CD4-positive, alpha-beta T cell treated with Interleukin-2 at 100 ng/mL for 4 hours (primary cell): ENCODE results near the gene STX10.

Experiments
- DNase-seq: peaks from one replicate; pipeline ENCODE4 v3.0.0-alpha.2; 2020; ENCODE audit warnings: low spot score

The STX10 gene

DNA sequence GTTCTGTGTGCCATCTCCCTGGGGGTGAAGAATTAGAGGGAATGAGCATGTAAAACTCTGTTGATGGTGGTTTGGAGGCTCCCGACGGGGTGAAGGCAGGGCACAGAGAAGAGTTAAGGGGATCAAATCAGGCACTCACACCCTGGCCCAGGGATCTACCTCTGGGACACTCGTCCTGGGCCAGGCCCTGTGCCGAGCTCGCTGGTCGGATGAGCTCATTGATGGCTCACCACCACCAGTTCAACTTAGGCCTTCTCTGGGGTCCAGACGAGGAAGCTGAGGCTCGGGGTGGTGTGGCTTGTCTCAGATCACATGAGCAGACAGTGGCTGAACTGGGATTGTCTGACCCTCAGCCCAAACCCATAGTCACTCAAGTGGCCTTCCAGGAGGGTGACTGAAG is 30.5 kb downstream of the STX10 start:
- no peak for DNase-seq

DNA sequence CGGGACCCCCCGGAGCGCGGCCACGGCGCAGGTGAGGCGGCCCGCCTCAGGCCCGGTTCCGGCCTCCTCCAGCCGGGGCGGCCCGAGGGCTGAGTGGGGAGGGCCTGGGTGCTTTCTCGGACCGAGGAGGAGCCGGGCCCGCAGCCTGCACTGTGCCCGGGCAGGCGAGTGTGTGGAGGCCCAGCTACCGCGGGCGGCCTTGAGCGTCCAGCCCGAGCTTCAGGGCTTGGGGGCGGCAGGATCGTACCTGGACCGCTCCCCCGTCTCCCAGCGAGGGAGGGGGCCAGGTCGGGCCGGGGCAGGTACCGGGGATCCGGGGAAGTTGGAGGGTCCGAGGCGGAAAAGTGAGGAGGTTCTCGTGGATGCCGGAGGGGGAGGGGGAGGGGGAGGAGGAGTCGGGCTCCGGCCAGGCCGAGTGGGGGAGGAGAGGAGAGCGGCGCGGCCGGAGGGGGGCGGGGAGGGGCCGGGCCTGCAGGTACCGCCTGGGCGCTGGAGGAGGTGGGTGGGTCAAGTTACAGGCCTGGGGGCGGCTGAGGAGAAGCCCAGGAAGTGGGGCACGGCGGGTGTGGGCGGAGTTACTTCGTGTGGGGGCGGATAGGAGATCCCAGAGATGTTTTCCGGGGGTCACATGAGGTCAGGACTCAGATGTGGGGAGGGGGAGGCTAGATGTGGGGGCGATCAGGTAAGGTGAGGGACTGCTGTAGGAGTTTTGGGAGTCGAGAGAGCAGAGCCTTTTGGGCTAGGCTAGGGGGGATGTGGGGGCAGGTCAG is 31.6 kb downstream of the STX10 start:
- DNase-seq: peak; percentile 23

DNA sequence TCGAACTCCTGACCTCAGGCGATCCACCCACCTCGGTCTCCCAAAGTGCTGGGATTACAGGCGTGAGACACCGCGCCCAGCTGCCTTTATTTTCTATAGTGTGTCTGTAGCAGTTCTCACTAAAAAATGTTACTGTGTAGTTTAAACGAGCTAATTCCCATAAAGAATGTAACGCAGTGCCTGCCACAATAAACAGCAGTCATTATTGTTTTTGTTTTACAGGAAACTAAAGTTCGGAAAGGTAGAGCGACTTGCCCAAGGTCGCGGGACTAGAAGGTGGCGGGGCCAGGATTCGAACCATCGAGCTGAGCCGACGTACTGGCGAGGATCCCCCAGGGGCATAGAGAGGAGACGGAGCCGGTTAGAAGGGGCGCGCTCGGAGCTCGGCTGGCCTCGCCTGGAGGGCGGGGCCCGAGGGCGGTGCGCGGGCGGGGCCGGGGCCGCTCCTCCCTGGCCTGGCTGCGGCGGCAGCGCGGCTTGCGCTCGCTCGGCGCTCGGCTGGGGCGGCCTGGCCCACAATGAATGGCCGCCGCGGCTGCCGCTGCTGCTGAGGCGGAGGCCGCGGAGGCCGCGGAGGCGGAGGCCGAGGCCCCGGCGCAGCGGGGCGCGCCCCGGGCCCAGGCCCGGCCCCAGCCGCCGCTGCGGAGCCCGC is 32.3 kb downstream of the STX10 start, which contains the start of gene NACC1:
TSS of gene NACC1 (plus strand) at position 493 of the 652 bp plus-strand sequence. CDS start 16,944 bp downstream, outside the sequence.
- peak; percentile 89 for DNase-seq

DNA sequence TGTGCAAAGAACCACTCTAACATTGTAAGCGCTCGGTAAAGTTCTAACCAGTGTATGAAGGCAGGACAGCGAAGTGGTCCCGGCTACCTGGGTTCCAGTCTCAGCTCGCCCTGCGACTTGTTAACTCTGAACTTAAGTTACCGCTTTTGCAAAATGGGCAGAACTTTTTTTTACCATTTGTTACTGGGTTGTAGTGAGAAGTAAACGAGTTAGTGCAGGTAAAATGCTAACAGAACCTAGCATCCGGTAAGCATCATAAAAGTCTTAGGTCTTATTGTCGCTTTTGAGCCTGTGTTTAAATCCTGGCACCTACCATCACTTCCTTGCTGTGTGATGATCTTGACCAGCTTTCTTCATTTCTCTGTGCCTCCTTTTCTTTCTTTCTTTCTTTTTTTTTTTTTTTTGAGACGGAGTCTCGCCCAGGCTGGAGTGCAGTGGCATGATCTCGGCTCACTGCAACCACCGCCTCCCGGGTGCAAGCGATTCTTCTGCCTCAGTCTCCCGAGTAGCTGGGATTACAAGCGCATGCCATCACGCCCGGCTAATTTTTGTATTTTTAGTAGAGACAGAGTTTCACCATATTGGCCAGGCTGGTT is 32.9 kb downstream of the STX10 start:
- DNase-seq: peak; percentile 17

DNA sequence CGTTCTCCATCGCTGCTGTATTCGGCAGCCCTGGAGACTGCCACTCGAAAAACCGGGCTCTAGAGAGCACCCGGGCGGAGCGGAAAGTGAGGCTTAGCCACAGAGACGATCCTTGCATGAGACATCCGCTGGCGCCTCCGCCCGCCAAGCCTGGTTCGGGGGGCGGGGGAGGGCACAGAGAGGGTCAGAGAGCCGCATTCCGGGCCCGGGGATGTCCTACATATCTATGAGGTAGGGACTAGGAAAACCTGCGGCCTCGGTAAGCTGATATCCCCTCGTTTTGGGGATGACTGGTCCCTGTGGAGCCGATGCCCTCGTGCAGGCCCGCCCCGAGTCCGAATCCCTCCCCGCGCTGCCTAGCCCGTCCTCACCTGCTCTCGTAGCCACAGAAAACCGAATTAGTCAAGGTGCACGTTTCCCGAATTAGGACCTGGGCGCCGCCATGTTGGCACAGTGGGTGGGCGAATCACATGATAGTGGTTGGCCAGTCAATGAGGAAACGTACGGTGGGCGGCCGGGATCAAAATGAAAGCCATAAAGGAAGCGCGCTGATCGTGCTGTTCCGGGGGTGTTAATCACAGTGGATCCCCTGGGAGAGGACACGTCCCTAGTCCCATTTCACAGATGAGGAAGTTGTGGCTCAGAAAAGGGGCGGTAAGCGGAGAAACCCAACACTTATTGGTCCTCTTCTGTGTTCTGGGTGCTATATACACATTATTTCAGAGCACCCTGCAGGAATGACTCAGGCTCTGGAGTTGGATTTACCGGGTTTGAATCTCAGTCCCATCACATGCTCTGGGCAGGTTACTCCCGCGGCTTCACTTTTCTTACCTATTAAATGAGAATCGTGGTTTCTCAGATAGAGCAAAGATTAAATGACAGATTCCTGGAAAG is 33.6 kb downstream of the STX10 start, which contains the start of gene TRMT1:
TSS of gene TRMT1 (minus strand) at position 459 of the 894 bp plus-strand sequence. CDS start at position 118, 341 bp downstream.
- peak; percentile 92 for DNase-seq

DNA sequence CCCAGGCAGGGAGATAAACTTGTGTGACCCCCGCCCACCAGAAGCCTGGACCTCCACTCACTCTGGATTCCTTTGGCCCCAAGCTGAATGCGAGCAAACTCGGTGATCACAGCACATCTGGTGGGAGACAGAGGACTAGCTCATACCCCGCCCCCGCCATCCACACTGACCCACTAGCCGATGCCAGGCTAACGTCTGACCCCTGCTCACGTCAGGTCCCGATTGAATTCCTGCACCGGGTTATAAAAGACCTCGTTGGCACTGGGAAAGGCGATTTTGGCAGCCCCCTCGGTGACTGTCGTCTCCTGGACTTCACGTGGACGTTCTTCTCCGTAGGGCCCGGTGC is 34.3 kb downstream of the STX10 start:
- DNase-seq: no peak

DNA sequence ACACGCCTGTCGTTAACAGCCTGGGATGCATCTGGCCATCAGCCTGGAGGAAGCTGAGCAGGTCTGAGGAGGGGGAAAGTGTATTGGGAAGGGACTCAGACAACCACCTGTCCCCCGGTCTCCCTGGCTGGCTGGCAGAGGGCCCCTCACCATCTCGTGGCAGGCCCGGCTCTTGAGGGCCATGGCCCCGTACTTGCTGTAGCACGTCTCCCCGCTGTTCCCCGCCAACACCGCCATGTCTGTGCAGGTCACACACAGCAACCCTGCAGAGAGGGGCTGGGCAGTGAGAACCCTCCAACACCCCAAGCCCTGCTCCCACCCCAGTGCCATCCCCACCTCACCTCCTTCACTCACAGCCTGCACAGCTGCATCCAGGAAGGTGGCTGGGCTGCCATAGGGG is 37.6 kb downstream of the STX10 start:
- DNase-seq: no peak

DNA sequence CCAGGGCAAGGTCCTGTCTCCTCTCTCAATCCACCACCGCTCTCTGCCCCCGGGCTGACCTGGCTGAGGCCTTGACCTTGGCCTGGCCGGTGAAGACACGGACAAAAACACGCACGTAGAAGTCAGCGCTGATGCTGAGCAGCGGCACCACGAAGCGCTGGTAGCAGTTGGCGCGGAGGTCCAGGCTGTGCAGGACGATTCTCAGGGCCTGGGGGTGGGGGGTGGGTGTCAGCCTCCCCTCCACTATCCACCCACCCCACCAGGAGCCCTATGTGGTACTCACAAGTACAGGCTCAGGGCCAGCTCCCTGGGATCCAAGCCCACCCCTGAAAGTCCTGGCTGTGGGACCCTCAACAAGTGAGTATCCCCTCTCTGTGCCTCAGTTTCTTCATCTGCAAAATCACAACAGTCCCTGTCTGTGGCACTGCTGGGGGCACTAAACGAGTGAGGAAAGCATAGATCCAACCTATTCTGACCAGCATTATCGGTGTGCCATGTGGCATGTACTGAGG is 40.0 kb downstream of the STX10 start:
- no peak for DNase-seq

DNA sequence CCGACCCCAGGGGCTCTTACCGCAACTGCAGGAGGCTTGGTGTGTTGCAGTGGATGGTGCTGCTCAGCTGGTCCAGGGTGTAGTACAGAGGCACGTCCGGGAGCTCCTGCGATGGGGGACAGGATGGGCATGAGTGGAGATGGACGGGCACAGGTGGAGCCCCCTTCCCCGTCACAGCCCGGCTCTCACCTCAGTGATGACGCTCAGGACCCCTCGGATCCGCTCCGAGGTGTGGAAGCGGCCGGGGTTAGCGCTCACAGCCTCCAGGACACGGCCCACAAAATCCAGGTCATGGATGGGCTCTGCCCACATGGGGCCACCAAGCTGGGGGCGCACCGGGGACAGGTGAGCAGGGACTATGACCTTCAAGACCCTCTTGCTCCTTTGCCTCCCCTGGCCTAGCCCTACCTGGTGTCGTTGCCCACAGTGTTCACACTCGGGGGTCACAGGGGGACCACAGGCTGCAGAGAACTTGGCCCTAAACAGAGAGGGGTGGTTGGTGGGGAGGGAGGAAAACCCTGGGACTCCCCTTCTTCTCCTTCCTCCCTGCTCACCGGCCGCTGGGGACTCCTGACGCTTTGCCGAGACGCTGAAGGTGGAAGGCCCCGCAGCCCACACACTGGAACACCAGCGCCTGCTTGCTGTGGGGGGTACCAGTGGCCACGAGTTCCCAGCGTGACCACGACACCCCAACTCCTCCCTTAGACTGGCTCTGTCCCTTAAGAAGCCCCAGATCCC is 40.6 kb downstream of the STX10 start:
- DNase-seq: no peak

DNA sequence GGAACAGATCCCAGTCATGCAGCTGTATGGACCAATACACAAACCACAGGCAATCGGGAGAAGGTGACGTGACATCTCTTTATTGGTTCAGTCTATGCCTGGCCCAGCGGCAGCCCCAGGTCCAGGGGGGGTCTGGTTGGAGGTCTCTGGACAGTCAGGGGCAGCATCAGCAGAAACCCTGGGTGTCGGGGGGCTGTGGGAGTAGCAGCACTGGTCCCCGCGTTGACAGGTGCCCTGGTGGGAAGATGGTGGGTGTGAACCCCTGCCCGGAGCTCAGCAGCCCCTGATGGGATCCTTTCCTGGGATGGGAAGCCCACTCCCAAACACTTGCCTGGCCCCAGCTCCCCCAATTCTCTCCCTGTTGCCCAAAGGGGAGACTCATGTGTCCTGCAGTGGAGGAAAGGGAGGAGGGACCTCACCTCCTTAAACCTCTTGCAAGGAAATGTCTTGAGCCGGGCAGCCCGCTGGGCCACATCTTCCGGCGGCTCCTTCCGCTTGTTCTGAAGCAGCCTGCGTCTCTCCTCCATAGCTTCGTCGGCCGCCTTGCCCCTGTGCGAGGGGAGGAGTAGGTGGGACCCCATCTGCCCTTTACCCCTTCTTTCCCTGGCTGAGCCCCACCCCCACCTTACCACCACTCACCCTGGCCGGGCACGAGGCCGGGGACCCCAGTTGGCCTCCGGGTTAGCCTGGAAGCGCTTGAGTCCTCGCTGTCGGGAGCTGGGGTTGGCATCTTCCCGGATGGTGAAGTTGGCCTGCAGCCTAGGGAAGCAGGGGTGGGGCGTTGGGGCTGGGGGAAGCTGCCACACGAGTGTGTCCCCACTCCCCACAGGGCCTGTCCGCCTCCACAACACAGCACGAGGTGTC is 45.1 kb downstream of the STX10 start:
- DNase-seq: peak; percentile 29

DNA sequence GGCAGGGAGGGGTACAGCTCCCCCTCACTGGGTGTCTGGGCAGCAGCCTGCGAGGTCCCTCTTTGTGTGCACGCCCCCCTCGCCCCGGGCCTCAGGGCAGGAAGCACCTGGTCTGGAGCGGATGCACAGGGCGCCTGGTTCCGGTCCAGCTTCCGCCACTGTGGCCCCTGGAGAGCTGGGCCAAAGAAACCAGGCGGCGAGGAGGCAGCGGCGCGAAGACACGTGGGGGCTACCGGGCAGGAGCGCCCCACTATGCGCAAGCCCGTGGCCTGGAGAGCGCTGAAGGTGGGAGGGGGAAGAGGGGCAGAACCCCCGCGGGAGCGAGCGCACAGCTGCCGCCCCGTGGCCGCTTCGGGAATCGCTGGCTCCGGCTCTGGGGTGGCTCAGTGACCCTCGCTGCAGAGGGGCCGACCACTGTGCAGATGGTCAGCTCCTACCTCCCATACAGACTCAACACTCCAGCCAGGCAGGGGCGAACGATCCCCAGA is 45.8 kb downstream of the STX10 start:
- DNase-seq: peak; percentile 63

DNA sequence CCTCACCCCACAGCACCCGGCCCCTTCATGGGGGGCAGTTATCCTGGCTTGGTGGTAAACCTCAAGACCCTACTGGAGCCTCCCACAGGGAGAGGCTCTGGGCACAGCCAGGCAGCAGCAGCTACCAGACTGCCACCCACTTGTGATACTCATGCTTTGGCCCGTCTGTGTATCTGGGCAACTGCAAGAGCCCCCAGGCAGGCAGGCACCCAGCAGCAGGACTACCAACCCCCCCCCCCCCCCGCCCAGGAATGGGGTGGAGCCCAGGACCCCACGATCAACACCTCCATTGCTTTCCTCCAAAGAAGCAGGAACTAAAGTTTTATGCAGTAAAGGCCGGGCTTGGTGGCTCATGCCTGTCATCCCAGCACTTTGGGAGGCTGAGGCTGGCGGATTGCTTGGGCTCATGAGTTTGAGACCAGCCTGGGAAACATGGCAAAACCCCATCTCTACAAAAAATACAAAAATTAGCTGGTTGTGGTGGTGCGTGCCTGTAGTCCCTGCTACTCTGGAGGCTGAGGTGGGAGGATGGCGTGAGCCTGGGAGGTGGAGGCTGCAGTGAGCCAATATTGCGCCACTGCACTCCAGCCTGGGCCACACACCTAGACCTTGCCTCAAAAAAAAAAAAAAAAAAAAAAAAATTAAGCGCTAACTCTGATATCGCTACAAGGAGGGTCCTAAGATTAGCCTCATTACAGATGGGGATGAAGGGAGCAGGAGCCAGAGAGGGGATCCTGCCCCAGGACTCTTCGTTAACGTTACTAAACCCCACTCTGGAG is 46.4 kb downstream of the STX10 start:
- no peak for DNase-seq

DNA sequence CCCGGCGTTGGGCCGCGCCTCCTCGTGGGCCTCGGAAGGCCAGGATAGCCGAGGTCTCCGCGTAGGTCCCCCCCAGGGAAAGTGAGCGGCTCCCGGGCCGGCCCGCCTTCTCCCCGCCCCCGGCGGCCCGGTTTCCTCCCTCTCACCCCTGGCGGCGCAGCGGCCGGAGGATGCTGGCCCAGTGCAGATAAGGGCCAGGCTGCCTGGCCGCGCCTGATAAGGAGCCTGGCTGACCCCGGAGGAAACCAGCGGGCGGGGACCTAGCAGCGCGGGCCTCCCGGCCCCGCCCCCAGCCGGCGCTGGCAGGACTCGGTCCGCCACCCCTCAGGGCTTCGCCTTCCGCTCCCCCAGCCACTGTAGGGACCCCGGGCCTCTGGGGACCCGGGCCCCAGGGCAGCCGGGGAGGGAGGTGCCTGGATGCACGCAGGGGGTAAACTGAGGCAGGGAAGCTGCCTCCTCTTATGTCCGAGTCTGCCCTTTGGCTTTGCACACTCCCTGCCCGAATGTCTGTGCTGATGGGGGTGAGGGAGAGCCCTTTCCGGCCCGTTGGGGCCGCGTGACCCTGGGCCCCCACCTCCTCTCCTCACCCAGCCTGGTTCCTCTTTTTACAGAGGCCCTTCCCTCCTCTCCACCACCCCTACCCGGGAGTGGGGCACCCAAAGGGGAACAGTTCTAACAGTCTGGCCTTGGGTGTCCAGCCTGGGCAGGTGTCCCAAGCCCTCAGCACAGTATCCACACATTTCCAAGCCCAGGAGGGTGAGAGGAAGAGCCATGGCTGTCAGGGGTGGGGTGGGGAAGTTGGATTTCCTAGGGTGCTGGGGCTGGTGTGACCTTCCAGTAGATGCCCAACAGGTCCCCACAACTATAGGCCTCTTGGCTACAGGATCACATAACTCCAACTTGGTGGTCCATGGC is 47.3 kb downstream of the STX10 start, which contains the start of gene LYL1:
TSS of gene LYL1 (minus strand) at position 193 of the 915 bp plus-strand sequence. CDS start 1,687 bp downstream, outside the sequence.
- peak; percentile 20 for DNase-seq

DNA sequence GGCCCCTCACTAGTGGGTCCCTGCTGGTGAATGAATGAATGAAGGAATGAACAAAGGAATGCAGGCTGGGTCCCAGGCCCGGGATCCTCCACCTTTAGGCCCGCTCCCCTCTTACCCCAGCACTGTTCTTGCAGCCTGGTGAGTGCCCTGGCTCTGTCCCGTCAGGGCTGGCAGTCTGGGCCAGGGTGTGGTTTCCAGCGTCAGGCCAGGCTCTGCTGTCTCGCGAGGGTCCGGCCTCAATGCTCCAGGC is 47.8 kb downstream of the STX10 start:
- no peak for DNase-seq

DNA sequence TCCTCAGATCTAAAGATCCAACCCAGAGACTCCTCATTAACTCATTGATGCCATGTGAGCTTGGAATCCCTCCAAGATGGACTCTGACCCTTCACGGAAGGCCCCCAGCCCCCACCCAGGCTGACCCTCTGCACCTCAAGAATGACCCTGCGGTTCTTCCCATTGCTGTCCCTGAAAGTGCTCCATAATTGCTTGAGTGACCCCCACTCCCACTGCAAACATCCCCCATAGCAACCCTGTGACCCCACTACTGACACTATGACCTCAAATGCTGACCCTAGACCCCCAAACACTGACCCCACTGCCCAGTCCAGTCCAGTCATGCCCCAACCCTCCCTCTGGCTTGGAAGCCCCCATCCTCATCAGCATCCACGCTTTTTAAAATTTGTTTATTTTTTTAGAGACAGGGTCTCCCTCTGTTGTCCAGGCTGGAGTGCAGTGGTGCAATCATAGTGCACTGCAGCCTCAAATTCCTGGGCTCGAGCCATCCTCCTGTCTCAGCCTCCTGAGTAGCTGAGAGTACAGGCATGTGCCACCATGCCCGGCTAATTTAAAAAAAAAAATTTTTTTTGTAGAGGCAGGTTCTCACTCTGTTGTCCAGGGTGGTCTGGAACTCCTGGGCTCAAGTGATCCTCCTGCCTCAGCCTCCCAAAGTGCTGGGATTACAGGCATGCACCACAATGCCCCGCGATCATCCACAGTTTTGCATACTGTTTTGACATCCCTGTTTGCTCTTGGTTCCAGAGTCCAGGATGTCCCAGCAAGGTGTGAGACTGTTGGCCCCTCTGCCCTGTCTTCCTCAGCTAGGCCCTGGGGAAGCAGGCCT is 48.4 kb downstream of the STX10 start:
- DNase-seq: no peak

DNA sequence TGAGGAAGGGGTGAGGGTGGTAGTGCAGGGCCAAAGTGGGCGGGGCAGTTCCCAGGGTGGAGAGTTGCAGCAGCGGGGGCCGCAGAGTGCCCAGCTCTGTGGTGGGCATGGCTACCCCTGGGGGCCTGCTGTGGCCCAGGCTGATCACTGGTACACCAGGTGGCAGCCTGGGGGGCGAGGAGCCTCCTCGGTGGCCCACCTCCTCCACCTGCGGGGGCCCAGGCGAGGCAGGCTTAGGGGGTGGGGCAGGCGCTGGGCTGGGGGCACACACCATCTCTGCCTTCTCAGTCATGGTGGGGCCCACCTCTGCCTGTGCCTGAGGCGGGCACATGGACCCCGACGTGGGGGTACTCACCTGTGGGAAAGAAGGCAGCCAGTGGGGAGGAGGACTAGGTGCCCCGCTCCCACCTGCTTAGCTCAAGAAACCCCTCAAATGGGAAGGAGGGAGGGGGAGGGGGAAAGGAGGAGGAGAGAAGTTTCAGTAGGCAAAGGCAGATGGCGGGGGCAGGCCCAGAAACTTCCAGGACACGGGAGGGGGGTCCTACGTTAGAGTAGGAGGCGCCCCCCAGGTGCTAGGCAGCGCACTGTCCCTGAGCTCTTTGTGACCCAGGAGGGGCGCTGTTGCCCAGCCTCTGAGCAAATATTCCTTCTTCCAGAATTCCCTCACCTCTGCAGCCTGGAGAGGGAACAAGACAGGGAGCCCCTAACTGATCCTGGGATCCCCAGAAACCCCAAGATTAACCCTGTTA is 49.2 kb downstream of the STX10 start:
- no peak for DNase-seq
